SK-N-SH (cell line): ENCODE results near the gene PHF14.

ENCODE experiments used
- CTCF ChIP-seq: fragments of 200-600 bp; sonication (generic); IDR thresholded peaks from 2 replicates; pipeline ENCODE4 v1.6.1; 2017; ENCODE audit warnings: antibody characterized with exemption, mild to moderate bottlenecking, moderate library complexity
- REST ChIP-seq: IDR thresholded peaks from 2 replicates; pipeline ENCODE4 v1.6.1; 2012; ENCODE audit warnings: mild to moderate bottlenecking, low read depth, low read length, moderate library complexity

- no peak for TF ChIP-seq CTCF
- TF ChIP-seq REST = no peak
Measured at GRCh38 chr7:10981317-10981716, 7.6 kb downstream of the PHF14 start.
